HAP-1 (cell line): ENCODE data around the gene DIRAS3.
"Not testable (repeated sequence)": the region's sequence is repeated elsewhere in the genome, so short reads cannot be mapped to it uniquely, and the experiment has no call there.

Source experiments
- DNase-seq, 2 experiments: peaks; one replicate each; pipeline ENCODE4 v3.0.0-alpha.2; 2016 to 2020; ENCODE audit warnings: low spot score in 2 of 2
- H3K27me3 ChIP-seq: fragments of 250-450 bp; sonication (Bioruptor Pico); 2 replicates; pipeline ENCODE4 v1.5.1; 2020; ENCODE audit warnings: low read depth, mild to moderate bottlenecking, moderate library complexity
- H3K36me3 ChIP-seq: fragments of 250-450 bp; sonication (Bioruptor Pico); replicated peaks from 2 replicates; pipeline ENCODE4 v1.5.1; 2020; ENCODE audit warnings: mild to moderate bottlenecking
- H3K4me1 ChIP-seq: fragments of 250-450 bp; sonication (Bioruptor Pico); 2 replicates; pipeline ENCODE4 v1.5.1; 2020; ENCODE audit warnings: mild to moderate bottlenecking
- H3K4me3 ChIP-seq: fragments of 250-450 bp; sonication (Bioruptor Pico); 2 replicates; pipeline ENCODE4 v1.5.1; 2020; ENCODE audit warnings: mild to moderate bottlenecking, moderate library complexity
- H3K9me3 ChIP-seq: fragments of 250-450 bp; sonication (Bioruptor Pico); 2 replicates; pipeline ENCODE4 v1.5.1; 2020; ENCODE audit warnings: mild to moderate bottlenecking, moderate library complexity
- in situ Hi-C: fragments of 300-500 bp; cut with MboI; formaldehyde crosslinking; loops from 3 replicates; pipeline ENCODE4 v1.14.3; 2020; ENCODE audit warnings: low sequenced_read_pairs, inconsistent platforms, mixed read lengths

The DIRAS3 gene

DNA sequence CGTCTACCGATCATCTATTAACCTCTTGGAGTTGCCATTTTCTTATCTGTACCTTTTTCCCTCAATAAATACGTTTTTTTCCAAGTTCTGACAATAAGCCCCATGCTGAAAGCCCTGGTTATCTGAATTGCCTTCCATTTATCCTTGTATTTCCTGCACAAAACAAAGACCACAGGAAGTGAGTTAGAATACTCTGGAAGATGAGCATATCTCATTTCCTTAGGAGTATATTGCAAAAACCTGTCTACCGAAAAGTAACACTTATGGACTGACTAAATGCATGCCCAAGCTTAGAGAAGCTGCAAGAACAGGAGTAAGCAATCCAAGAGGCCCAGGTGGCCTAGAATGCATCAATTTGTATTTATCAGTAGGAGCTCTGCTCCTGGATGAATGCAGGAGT is 39.9 kb downstream of the DIRAS3 start:
- in situ Hi-C loops: no loop called here
- Histone ChIP-seq H3K27me3 (no peaks in the 10 kb centered on the region), H3K36me3 (no peaks in the 10 kb centered on the region), H3K9me3 (no peaks in the 10 kb centered on the region), H3K4me1 (no peaks in the 10 kb centered on the region), H3K4me3 (no peak overlapping the region)
- no peak for DNase-seq

DNA sequence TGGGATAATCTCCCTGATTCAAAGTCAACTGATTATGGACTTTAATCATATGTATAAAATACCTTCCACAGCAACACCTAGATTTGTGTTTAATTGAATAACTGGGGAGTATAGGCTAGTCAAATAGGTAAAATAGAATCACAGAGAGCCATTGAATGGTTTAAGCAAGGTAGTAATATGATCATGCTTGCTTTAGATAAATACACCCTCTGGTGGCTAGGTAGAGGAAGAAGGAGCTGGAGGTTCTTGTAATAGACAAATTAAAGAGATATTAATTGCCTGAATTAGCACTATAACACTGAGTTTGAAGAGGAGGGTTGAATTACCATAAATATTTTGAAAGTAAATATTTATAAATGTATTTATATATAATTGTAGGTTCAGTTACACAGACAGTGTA is 40.3 kb downstream of the DIRAS3 start:
- no peaks in the 10 kb centered on the region for H3K4me1 ChIP-seq
- no peak for DNase-seq

DNA sequence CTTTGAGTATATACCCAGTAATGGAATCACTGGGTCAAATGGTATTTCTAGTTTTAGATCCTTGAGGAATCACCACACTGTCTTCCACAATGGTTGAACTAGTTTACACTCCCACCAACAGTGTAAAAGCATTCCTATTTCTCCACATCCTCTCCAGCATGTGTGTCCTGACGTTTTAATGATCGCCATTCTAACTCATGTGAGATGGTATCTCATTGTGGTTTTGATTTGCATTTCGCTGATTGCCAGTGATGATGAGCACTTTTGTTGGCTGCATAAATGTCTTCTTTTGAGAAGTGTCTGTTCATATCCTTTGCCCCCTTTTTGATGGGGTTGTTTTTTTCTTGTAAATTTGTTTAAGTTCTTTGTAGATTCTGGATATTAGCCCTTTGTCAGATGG is 46.8 kb downstream of the DIRAS3 start:
- in situ Hi-C loops, H3K36me3 ChIP-seq, H3K9me3 ChIP-seq, H3K4me3 ChIP-seq, DNase-seq, H3K4me1 ChIP-seq, H3K27me3 ChIP-seq: not testable (repeated sequence)

More for the DNA sequence above, 40.3 kb downstream of the DIRAS3 start:
- Histone ChIP-seq H3K4me3 (no peak overlapping the region), H3K9me3 (no peaks in the 10 kb centered on the region), H3K27me3 (no peaks in the 10 kb centered on the region), H3K36me3 (no peaks in the 10 kb centered on the region)
- in situ Hi-C loops: no loop called here

DNA sequence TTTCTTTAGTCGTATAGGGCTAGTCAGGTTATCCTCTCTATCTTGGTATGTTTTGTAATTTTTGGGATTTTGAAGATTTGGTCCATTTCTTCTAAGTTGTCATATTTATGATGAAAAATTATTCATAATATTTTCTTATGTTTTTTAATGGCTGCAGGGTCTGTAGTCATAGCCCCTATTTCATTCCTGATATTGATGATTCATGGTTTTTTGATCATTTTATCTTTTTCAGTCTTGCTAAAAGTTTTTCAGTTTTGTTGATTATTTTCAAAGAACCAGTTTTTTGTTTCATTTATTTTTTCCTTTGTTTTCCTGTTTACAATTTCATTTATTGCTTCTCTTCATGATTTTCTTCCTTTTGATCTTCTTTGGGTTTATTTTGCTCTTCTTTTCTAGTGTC is 50.2 kb downstream of the DIRAS3 start:
- H3K4me3 ChIP-seq: no peak overlapping the region
- no peaks in the 10 kb centered on the region for H3K36me3 ChIP-seq
- DNase-seq: no peak
- H3K9me3 ChIP-seq: no peaks in the 10 kb centered on the region
- H3K4me1 ChIP-seq: no peaks in the 10 kb centered on the region
- in situ Hi-C loops: no loop called here
- no peaks in the 10 kb centered on the region for H3K27me3 ChIP-seq

DNA sequence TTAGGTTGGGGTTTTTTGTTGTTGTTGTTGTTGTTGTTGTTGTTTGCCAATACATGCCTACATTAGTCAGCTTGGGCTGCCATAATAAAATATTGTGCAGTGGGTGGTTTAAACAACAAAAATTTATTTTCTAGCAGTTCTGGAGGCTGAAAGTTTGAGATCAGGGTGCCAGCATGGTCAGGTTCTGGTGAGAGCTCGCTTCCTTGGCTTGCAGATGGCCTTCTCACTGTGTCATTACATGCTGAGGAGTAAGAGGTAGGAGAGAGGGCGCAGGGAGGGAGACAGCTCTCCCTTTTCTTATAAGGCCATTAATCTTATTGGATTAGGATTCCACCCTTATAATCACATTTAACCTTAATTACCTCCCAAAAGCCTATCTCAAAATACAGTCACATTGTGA is 52.7 kb downstream of the DIRAS3 start:
- Histone ChIP-seq H3K36me3 (no peaks in the 10 kb centered on the region), H3K27me3 (no peaks in the 10 kb centered on the region), H3K9me3 (peaks cover 4% of the 10 kb centered on the region; the same call in 1 of the 2 replicates), H3K4me1 (no peaks in the 10 kb centered on the region), H3K4me3 (no peak overlapping the region)
- DNase-seq: no peak
- in situ Hi-C loops: no loop called here
